ENCODE data around the gene MINDY4.

The MINDY4 gene

DNA sequence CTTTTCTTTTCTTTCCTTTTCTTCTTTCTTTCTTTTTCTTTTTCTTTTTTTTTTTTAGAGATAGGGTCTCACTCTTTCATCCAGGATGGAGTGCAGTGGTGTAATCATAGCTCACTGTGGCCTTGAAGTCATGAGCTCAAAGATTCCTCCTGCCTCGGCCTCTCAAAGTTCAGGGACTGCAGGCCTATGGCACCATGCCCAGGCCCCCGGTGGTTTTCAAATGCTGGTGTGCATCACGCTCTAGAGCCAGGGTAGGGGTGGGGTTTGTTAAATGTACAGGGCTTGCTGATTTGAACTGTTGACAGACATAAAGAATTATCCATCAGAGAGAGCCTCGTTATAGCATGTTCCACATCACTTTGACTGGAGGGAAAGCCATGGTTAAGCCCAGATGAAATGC, 5.8 kb downstream of the MINDY4 start:
- DNase-seq, result no peak

DNA sequence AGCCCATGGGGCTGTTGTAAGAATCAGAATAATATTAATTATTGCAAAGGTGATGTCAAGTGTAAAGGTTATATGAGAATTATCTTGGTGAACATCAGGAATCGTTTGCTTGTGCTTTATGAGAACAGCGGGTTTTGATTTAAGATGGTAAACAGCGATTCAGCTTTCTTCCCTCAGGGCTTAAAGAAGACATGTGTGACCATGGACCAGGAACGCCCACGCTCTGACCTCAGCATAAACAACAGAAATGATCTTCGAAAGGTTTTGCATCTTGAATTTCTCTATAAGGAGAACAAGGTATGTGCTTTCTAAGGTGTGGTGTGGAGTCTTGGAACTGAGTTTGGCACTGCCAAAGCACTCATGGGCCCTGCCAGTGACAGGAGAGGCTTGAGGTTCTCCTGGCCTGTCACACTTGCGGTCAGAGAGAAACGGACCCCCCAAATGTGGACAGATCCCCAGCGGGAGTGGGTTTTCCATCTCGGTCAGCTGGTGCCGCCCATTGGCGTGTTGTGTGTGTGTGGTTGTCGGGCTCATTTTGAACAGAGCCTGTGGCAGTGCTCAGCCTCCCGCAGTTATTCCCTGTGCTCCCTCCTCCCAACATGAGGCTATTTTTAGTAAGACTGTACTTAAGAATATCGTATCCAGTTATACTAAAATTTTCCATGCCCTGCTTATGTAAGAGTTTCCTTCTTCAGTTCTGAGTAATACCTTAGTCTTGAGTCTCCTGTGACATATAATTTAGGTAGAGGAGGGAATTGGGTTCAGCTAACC, 7.2 kb downstream of the MINDY4 start:
- DNase-seq, result no peak

DNA sequence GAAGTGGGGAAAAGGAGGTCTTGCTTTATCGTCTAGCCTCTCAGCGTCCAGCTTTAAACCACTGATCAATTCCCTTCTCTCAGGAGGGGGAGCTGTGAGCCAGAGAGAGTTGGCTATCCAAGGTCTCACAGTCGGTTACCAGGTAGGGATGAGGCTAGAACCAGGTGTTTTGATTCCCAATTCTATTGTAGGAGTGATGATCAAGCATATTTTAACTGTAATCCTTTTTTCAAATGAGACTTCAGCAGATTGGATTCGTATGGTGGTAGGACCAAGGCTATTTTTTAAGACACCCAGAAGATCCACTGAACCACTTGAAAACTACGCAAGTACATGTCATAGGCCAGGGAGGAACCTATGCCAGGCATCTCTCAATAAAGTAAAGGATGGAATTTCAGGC, 8.4 kb downstream of the MINDY4 start:
- no peak for DNase-seq

DNA sequence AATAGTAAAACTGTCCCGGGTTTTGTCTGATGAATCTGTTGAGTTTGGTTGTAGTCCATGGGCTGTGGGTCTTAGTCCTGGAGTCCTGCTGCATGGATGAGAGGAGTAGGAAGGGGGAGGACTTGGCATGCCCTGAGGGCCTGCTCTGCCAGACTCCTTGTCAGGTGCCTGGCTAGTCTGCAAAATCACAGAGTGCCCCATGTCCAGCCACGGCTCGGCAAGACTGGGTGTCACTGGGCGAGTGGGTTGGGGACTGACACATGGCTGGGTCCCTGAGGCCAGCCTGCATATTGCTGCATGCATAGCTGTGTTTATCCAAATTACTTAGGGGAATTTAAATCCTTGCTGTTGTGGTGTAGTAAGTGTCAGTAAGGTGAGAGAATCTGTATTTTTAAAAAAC, 9.7 kb downstream of the MINDY4 start:
- DNase-seq, result no peak

DNA sequence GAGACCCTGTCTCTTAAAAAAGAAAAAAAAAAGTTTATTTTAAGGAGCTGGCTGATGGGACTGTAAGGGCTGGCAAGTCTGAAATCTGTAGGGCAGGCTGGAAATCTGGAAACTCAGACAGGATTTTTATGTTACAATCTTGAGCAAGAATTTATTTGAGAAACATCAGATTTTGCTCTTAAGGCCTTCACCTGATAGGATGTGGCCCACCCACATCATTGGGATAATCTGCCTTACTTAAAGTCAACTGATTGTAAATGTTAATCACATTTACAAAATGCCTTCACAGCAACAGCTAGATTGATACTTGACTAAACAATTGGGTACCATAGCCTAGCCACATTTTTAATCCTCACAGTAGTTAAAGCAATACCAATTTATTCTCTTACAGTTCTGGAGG, 11.5 kb downstream of the MINDY4 start:
- DNase-seq, result no peak

DNA sequence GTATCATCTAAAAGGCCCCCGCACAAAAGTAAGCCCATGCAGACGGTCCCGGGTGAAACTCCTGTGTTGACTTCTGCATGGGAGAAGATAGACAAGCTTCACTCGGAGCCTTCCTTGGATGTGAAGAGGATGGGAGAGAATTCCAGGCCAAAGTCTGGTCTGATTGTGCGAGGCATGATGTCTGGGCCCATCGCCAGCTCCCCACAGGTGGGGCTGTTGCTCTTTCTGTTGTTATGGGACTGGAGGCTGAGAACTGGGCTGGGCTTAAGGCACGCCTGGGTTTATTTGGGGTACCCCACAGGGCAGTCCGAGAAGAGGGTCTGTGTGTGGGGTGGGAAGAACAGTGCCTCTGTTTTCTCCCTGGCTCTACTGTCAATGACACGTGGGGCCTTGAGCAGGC, 14.6 kb downstream of the MINDY4 start:
- no peak for DNase-seq

DNA sequence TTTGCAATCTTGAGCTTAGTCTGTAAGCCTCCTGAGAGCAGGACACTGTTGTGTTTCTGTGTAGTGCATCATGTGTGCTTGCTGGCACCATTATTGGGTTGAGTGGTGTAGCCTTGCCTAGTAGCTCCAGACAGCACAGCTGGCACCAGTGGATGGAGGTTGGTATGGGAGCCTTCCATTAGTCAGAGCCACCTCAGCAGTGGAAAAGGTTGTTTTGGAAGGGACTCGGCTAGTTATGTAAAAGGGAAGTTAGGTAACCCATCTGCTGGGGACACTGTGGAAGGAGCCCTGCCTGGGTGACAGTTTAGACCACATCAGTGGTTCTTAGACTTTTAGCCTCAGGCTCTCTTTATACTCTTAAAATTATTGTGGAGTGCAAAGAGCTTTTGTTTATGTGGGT, 16.3 kb downstream of the MINDY4 start:
- DNase-seq, result peak; percentile 83 to 87

DNA sequence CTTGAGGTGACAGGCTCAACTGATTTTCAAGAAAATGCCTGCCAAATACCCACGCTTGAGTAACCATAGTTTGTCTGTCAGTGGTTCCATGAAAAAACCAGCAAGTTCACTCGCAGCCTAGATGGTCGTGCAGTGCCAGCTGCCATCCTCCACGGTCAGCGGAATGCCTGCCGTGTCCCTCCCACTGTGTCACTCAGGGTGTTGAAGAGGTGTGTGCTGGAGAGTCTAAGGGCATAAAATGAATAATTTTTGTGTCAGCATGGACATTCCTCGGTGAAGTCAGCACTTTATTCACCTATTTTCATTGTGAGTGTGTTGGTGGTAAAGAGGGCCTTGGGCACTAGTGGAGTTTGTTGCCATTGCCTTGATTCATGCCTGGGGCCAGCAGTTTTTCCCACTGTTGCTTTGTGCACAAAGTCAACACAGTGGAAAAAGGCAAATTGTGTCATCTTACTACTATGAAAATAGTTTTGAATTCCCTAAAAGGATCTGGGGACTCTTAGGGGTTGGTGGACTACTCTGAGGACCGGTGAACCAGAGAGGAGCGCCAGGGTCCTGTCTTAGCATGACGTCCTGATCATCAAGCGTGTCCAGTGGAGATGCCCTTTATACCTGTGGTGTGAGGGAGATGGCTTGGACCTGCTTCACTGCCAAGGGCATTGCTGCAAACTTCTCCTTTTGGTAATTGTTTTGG, 17.6 kb downstream of the MINDY4 start:
- DNase-seq, result no peak

DNA sequence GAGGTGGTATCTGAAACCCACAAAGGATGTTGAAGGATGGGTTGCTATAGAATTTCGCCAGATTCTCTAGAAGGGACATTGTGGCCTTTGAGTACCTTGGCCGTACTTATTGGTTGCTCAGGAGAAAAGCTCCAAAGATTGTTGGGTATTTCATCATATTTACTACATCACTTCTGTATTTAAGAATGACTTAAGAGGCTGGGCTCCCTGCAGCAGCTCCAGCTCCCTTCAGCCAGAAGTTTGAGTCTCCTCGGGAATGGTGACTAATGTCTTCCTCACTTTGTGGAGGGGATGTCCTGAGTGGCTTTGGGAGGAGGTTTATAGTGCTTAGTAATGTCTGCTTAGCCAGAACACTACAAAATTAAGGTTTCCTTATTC, 18.1 kb downstream of the MINDY4 start:
- peak; percentile 78 for DNase-seq

DNA sequence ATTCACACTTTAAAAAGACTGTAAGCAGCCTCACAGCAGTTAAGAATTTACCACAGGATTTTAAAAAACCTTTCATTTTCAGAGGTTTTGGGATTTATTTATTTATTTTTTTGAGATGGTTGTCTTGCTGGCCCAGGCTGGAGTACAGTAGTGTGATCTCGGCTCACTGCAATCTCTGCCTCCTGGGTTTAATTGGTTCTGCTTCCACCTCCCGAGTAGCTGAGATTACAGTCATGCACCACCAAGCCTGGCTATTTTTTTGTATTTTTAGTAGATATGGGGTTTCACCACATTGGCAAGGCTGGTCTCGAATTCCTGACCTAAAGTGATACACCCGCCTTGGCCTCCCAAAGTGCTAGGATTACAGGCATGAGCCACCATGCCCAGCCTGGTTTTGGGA, 19.1 kb downstream of the MINDY4 start:
- no peak for DNase-seq

DNA sequence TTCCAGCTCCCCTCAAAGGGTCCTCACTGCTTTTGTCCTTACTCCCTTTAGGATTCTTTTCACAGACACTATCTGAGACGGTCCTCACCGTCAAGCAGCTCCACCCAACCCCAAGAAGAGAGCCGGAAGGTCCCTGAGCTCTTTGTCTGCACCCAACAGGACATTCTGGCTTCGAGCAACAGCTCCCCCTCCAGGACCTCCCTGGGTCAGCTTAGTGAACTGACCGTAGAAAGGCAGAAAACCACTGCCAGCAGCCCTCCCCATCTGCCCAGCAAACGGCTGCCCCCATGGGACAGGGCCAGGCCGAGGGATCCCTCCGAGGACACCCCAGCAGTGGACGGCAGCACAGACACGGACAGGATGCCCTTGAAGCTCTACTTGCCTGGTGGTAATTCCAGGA, 19.9 kb downstream of the MINDY4 start:
- no peak for DNase-seq

DNA sequence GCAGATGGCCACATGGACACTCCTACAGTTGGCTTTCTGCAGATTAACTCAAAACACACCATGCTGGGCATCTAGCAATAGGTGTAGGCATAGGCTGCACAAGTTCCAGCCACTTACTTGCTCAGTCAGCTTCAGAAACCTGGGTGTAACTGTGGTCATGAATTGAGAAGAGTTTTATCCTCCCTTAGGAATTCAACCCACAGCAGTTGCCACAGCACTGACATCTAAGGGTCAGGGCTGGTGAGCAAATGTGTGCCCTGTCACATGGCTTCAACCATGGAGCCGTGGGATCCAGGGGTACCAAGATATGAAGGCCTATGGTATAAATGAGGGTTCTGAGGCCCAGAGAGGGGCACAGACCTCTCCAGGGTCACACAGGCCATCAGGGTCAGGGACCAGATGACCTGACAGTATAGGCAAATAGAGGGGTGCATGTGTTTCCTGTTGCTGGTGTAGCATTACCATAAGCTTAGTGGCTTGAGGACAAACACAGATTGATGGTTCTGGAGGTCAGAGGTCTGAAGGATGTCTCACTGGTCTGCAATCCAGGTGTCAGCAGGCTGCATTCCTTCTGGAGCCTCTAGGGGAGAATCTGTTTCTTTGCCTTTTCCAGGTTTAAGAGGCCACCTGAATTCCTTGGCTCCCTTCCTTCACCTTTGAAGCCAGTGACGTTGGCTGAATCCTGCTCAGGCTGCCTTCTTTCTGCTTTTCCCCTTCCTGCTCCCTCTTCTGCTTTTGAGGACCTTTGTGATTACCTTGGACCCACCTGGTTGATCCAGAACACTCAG, 24.1 kb downstream of the MINDY4 start:
- DNase-seq, result no peak

DNA sequence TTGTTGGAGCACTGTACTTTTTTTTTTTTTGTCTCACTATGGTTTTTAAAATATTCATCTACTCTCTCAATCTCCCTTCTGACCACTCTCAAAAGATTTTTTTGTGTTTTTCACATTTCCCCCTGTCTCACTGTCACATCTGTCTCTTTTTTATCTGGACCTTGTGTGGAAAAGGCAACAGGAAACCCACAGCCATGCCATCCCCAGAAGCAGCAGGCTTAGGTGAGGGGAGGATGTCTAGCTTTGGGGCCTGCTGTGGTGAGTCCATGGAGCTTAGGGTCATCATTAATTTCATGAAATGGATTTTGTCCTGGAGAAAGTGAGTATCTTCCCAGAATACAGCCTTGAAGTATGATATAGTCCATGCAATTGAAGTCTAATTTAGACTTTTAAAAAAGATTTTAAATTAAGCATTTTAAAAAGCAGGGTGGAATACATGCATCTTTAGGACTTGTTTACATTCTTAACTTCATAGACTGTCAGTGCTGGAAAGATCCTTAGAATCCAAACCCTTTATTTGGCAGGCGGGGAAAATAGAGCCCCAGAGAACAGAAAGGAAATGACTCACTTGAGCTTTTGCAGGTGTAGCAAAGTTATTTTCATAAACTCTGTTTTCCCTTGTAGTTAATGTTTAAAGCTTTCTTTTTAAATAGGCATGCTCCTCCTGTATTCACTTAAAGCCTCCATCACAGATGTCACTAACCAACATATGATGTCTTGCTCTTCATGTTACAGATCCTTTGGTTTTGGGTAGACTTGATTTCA, 25.1 kb downstream of the MINDY4 start:
- DNase-seq, result no peak

DNA sequence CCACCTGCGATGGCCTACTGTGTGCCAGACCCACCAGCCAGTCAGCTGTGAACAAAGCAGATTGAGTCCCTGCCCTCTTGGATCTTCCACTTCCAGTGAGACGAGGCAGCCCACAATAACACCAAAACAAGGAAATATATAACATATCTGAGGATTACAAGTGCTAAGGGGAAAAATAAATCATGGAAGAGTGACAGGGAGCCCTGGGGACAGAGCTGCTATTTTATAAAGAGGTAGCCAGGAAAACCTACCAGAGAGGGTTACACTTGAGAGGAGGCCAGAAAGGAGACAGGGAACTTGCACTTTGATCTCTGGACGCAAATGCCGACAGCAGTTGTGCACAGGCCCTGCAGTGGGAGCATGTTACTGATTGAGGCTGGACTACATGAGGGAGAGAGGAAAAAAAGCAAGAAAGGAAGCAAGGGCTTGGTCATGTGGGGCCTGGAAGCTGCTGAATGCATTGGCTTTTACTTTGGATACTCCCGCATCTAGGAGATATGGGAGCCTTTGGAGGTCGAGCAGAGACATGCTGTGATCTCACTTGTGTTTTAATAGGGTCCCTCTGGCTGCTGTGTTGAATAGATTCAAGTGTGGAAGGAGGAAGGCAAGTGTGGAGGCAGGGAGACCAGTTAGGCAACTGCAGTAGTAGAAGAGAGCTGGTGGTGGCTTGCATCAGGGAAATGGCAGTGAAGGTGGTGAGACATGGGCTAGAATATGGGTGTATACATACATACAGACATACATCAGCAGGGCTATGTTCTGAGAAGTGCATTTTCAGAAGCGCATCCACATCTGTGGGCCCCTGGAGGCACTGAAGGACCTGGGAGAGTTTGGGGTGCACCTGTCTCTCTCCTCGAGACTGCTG, 26.2 kb downstream of the MINDY4 start:
- no peak for DNase-seq

DNA sequence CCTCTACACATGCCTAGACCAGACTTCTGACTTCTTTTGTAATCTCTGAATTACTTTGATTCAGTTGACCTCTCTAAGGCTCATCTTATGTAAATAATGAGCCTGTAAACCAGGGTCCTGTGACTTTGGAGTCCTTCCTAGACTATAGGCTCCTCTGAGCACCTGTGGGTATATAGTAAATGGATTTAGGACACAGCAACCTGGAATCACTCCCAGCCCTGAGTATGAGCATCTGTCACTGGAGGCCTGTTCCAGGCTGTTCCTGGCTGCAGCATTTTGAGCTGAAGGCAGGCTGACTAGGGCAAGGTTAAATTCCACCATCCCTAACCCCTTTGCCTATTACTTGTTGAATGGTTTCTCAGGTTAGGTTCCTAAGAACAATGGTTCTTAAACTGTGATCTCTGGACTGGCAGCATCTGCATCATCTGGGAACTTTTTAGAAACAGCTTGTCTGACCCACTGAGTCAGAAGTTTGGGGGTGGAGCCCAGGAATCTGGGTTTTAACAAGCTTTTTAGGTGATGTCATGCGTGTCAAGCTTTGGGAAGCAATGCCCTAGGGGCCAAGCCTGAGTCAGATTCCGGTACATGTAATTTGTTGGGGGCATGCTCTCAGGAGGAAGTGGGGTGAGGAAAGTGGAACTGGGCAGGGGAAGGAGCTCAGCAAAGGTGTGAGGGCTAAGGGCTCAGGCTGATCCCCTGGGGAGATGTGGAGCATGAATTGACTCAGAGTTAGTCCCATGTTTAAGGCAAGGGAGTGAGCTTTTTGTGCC, 28.2 kb downstream of the MINDY4 start:
- DNase-seq, result no peak

DNA sequence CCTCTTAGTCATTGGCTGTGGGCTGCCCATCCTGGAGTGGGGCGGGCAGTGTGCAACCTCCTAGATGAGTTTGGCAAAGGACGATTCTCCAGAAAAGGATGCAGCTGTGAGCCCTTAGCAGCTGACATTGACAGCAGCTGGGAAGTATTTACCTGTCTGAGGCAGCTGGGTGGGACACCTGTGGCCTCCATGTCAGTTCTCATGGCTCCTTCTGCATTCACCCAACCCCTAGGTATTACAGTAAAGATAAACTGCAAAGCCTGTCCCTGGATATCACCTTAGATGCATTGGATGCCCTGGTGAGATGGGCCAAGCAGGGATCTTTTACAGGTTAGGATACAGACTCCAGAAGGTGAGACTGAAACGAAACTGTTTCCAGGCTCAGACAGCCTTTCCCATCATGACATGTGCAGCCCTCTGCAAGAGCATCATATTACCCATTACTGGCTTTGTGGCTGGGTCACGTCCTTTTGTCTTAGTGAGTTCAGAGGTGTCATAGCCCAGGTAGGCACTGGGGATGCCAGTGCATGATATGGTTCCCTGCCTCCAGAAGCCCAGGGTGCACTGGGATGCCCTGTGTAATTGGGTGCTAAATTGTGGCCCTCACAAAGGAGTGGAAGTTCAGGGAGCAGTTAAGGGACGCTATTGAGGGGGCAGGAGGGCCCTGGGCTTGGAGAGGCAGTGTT, 28.9 kb downstream of the MINDY4 start:
- DNase-seq, result no peak

DNA sequence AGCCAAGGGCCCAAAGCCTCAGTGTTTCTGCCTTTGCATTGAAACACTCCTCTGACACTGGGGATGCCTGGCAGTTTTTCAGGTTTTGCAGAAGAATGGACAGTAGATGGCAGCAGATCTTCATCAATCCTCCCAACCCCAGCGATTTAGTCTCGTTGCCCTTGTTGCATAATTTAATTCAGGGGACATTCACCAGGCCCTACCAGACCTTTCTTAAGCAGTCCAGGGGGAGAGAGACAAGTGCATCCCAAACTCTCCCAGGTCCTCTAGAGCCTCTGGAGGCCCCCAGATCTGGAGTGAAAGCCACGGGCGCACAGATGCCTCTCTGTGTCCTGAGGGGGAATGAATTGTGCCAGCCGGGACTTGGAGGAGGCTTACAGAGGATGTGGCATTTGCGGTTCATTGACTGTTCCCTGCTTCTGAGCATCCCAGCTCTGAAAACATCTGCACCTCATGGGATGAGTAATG, 29.6 kb downstream of the MINDY4 start:
- DNase-seq, result peak; percentile 56

DNA sequence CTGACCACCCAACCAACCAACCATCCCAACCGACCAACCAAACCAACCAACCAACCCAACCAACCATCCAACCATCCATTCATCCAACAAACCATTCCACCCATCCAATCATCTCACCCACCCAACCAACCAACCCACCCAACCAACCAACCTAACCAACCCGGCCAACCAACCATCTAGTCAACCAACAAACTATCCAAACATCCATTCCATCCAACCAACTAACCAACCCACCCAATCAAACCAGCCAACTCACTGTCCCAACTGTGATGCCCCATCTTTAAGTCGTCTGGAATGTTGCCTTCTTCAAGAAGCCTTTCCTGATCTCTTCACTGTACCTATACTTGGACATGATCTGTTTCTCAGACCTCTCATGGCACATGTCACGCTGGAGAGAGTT, 31.6 kb downstream of the MINDY4 start:
- DNase-seq, result no peak

DNA sequence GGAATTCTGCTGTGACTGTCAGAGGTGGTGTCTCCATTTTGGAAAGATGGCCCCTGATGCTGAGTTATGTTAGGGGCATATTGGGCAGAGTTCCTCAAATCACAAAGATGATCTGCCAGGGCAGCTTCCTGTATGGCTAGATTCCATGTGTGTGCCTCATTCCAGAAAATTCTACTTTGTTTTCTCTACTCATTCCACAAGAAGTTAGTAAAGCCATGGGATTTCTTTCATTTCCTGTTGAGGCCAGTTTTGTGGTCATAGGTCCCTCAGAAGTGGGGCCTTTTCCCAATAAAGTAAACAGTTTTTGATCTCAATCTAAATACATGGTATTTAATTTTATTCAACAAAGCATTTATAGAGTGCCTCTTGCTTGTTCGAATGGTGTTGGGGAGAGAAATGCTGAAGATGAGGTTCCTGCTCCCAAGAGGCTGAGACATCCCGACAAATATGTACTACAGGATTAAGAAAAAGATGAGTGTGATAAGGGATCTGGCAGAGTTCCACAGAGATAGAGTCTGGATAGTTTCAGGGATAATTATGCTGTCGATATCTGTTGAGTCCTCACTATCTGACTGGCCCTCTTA, 33.0 kb downstream of the MINDY4 start:
- no peak for DNase-seq

DNA sequence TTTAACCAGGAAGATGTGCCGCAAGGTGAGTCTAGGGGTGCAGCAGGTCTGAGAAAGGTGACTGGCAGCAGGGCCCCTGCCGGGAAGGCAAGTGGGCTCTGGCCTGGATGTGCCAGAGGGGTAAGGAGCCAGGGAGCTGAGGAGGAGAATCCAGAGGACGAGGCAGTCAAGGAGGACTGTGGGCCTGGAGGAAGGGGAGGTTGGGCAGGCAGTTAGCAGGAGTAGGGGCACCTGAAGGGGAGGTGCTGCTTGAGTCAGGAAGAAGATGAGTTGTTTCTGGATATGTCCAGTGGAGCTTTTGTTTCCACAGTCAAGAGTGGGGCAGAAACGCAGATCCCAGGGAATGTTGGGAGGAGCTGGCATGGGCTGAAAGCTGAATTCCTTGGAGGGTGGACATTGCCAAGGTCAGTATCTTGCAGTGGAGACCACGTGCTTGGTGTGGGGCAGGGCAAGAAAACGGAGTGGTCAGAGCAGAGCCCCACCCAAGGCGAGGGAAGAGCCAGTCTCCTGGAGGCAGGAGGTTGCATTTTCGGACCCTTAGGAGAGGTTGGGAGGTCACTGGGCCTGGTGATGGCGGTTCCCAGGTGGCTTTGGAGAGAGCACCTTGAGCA, 34.0 kb downstream of the MINDY4 start:
- DNase-seq, result no peak

Data from AML-193 (cell line).